GM18507 (cell line): ENCODE measurements around the gene CCDC134.
"Not testable (repeated sequence)": the region's sequence is repeated elsewhere in the genome, so short reads cannot be mapped to it uniquely, and the experiment has no call there.

Experiments used
- DNase-seq: peaks from one replicate; pipeline ENCODE4 v3.0.0; 2011; ENCODE audit warnings: low read depth; ENCODE audit not compliant: insufficient read length; ENCODE audit errors: extremely low spot score
- FAIRE-seq: peaks from 2 replicates; lab custom pipeline; 2011; peaks lifted over from hg19 to GRCh38; lab: Jason Lieb, UNC

Gene CCDC134

DNA sequence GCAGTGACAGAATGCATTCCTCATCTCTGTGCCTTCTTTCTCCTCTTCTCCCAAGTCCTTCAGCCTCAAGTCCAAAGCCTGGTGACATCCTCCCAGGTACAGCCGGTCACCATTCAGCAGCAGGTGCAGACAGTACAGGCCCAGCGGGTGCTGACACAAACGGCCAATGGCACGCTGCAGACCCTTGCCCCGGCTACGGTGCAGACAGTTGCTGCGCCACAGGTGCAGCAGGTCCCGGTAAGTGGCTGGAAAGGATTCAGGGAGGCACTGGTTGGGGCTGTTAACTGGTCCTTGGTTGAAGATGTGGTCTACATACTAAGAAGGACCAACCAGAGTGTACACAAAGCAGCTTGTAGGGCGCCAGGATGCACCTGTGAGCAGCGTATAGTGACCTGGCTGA, 68.1 kb downstream of the CCDC134 start:
- FAIRE-seq (no peak), DNase-seq (no peak)

- not testable (repeated sequence) for FAIRE-seq, DNase-seq
Observed at GRCh38 chr22:41870081-41870480, 69.6 kb downstream of the CCDC134 start.

DNA sequence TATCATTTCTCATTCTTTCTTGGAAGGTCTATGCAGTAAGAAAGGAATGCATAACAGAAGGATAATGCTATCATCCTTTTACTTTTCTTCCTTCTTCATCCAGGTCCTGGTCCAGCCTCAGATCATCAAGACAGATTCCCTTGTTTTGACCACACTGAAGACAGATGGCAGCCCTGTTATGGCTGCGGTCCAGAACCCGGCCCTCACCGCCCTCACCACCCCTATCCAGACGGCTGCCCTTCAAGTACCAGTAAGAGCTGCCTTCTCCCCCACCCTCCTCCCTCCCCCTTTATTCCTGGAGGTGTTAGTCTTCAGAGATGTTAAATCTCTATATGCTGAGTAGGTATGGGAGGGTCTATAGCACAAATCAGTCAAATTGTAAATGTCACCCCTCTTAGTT, 70.3 kb downstream of the CCDC134 start:
- DNase-seq (no peak), FAIRE-seq (no peak)

GRCh38 chr22:41873391-41873790, 72.9 kb downstream of the CCDC134 start:
- FAIRE-seq (no peak), DNase-seq (no peak)

- no peak for DNase-seq
- no peak for FAIRE-seq
Observed at GRCh38 chr22:41874090-41874489, 73.6 kb downstream of the CCDC134 start.

- no peak for DNase-seq
Observed at GRCh38 chr22:41875531-41876270, 75.2 kb downstream of the CCDC134 start.

More at GRCh38 chr22:41875531-41876270, 75.2 kb downstream of the CCDC134 start:
- FAIRE-seq = no peak
